ENCODE measurements around the gene SSR4. TPM values are rescaled to one million over a fixed set of nuclear protein-coding genes. Genes with fewer than 3 reads are reported as not detected.

The SSR4 gene
- total and polyA plus RNA-seq, 2 of the 13 experiments (the other 11 are each of a cell fraction or from before 2014, with no cell fraction given) = 214 to 288 TPM

- no peaks in the 10 kb centered on the region for H3K4me1 ChIP-seq (ENCODE audit: insufficient read depth, low read length)
- ChIA-PET POLR2A (interaction anchor here (0.6 to 1.2 kb wide), 2 partner anchors 12 to 163 kb away, joined by 3 to 4 read pairs; partner anchors contain the start of genes IDH3G and SSR4), CTCF (ENCODE audit: low intra/inter-chr PET ratio, low total read pairs) (no interaction called here)
- H3K4me3 ChIP-seq (replicated peaks in 1 of 3; ENCODE audit: insufficient read depth in 1 of 3, low read depth in 2 of 3, low read length in 3 of 3) = no peak overlapping the region
- FAIRE-seq (no peak), DNase-seq (ENCODE audit: low spot score) (no peak), ATAC-seq (no peak)
- no peaks in the 10 kb centered on the region for H3K36me3 ChIP-seq (replicated peaks in 1 of 2; ENCODE audit: control insufficient read depth in 1 of 2, insufficient read depth in 2 of 2, low read length in 2 of 2)
- no peaks in the 10 kb centered on the region for H3K9me3 ChIP-seq (ENCODE audit: low read length)
- H3K9ac ChIP-seq (ENCODE audit: insufficient read depth, low read depth, low read length) = no peak overlapping the region
- BruUV-seq (replicated peaks) = no TSS peak
- H3K79me2 ChIP-seq (ENCODE audit: insufficient read depth, low read length) = no peaks in the 10 kb centered on the region
- H3K4me2 ChIP-seq (ENCODE audit: low read depth, low read length) = no peak overlapping the region
- H3K27me3 ChIP-seq (ENCODE audit: control insufficient read depth in 1 of 2, insufficient read depth in 2 of 2, low read length in 2 of 2) = peaks cover 3 to 34% of the 10 kb centered on the region in 2 experiments; a peak in 3 of 5 replicates
- TF ChIP-seq ZBTB25 (CRISPR knock-in tag; IDR thresholded peaks at IDR 0.05) (no peak), PAX8 (CRISPR knock-in tag; IDR thresholded peaks at IDR 0.05; ENCODE audit: borderline replicate concordance) (no peak), ZKSCAN8 (CRISPR knock-in tag; IDR thresholded peaks at IDR 0.05; ENCODE audit: borderline replicate concordance) (no peak), E2F1 (CRISPR knock-in tag; IDR thresholded peaks at IDR 0.05) (no peak), ZNF205 (CRISPR knock-in tag; IDR thresholded peaks at IDR 0.05) (no peak)
- TF ChIP-seq, protein P1, sequence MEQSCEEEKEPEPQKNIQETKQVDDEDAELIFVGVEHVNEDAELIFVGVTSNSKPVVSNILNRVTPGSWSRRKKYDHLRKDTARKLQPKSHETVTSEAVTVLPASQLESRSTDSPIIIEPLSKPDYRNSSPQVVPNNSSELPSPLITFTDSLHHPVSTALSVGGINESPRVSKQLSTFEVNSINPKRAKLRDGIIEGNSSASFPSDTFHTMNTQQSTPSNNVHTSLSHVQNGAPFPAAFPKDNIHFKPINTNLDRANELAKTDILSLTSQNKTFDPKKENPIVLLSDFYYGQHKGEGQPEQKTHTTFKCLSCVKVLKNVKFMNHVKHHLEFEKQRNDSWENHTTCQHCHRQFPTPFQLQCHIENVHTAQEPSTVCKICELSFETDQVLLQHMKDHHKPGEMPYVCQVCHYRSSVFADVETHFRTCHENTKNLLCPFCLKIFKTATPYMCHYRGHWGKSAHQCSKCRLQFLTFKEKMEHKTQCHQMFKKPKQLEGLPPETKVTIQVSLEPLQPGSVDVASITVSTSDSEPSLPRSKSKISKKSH (CRISPR knock-in tag; IDR thresholded peaks at IDR 0.05; ENCODE audit: borderline replicate concordance) = no peak
- TF ChIP-seq, protein P2, sequence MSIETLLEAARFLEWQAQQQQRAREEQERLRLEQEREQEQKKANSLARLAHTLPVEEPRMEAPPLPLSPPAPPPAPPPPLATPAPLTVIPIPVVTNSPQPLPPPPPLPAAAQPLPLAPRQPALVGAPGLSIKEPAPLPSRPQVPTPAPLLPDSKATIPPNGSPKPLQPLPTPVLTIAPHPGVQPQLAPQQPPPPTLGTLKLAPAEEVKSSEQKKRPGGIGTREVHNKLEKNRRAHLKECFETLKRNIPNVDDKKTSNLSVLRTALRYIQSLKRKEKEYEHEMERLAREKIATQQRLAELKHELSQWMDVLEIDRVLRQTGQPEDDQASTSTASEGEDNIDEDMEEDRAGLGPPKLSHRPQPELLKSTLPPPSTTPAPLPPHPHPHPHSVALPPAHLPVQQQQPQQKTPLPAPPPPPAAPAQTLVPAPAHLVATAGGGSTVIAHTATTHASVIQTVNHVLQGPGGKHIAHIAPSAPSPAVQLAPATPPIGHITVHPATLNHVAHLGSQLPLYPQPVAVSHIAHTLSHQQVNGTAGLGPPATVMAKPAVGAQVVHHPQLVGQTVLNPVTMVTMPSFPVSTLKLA (IDR thresholded peaks at IDR 0.05) = peak; percentile 37
- H2AFZ ChIP-seq (ENCODE audit: low read length) = no peak overlapping the region
- H3K27ac ChIP-seq (ENCODE audit: extremely low read length, insufficient read depth, low read length) = no peak overlapping the region
- 70% methylated on average over 2 of the region's 28 CpGs for WGBS (ENCODE audit: low lambda C conversion rate)
- intact Hi-C loops (cut with micrococcal nuclease; ENCODE audit: unreplicated experiment) (no loop called here), in situ Hi-C loops (cut with HindIII; ENCODE audit: extremely low pct_ligation_motif_present, low pct_unique_long_range_greater_than_20kb) (no loop called here)
- H4K20me1 ChIP-seq (ENCODE audit: insufficient read depth, low read length) = no peaks in the 10 kb centered on the region
These were observed 12.6 kb downstream of the SSR4 start for GRCh38 chrX:153806999-153807575.
